WI38 (cell line): ENCODE measurements around the gene ANAPC2.
A peak's percentile ranks its signal among the peaks of the same experiment; 100 is the strongest.

ENCODE experiments used
- H3K4me3 ChIP-seq: 2 replicates; pipeline ENCODE4 v1.5.1; 2011; ENCODE audit warnings: low read depth, mild to moderate bottlenecking, control low read depth, low read length
- CTCF ChIP-seq: IDR thresholded peaks from 2 replicates; pipeline ENCODE4 v1.5.1; 2012; ENCODE audit warnings: low read depth, mild to moderate bottlenecking, control low read depth, low read length

Gene ANAPC2

GRCh38 chr9:137134191-137134590 is 54.2 kb downstream of the ANAPC2 start:
- H3K4me3 ChIP-seq, result no peak overlapping the region
- TF ChIP-seq CTCF, result no peak

GRCh38 chr9:137130176-137130755 is 58.1 kb downstream of the ANAPC2 start:
- TF ChIP-seq CTCF, result no peak

GRCh38 chr9:137129456-137130175 is 58.7 kb downstream of the ANAPC2 start:
- TF ChIP-seq CTCF, result no peak
- H3K4me3 ChIP-seq, result peak overlapping the region; percentile 77

More at GRCh38 chr9:137130176-137130755, 58.1 kb downstream of the ANAPC2 start:
- H3K4me3 ChIP-seq, result peak overlapping the region; percentile 77

GRCh38 chr9:137128862-137129455 is 59.4 kb downstream of the ANAPC2 start:
- peak overlapping the region; percentile 77 for H3K4me3 ChIP-seq
- no peak for TF ChIP-seq CTCF

- H3K4me3 ChIP-seq, result peak overlapping the region; percentile 77
- TF ChIP-seq CTCF, result no peak
Observed at GRCh38 chr9:137128158-137128861, 60.0 kb downstream of the ANAPC2 start.

- TF ChIP-seq CTCF, result no peak
Observed at GRCh38 chr9:137127301-137128157, 60.8 kb downstream of the ANAPC2 start.

More at GRCh38 chr9:137127301-137128157, 60.8 kb downstream of the ANAPC2 start:
- H3K4me3 ChIP-seq, result no peak overlapping the region
